Dedifferentiated amniotic fluid mesenchymal stem cell (primary cell): ENCODE data around the gene CHI3L1.

Source experiments
- DNase-seq: peaks from one replicate; pipeline ENCODE4 v3.0.0-alpha.2; 2016; ENCODE audit errors: extremely low spot score

The CHI3L1 gene

GRCh38 chr1:203151362-203152157, 34.9 kb downstream of the CHI3L1 start:
- DNase-seq, result peak; percentile 31

GRCh38 chr1:203150511-203151297, 35.8 kb downstream of the CHI3L1 start:
- no peak for DNase-seq

- DNase-seq, result no peak
Observed at GRCh38 chr1:203149188-203149840, 37.2 kb downstream of the CHI3L1 start.

GRCh38 chr1:203148579-203148978, 37.9 kb downstream of the CHI3L1 start:
- no peak for DNase-seq

- no peak for DNase-seq
Observed at GRCh38 chr1:203148127-203148526, 38.4 kb downstream of the CHI3L1 start.

GRCh38 chr1:203147376-203147775, 39.1 kb downstream of the CHI3L1 start:
- DNase-seq, result no peak

GRCh38 chr1:203146537-203146936, 40.0 kb downstream of the CHI3L1 start:
- no peak for DNase-seq

- DNase-seq, result no peak
Observed at GRCh38 chr1:203146042-203146369, 40.5 kb downstream of the CHI3L1 start.

GRCh38 chr1:203145321-203146041, 41.0 kb downstream of the CHI3L1 start:
- no peak for DNase-seq

- DNase-seq, result no peak
Observed at GRCh38 chr1:203144661-203145060, 41.8 kb downstream of the CHI3L1 start.

- no peak for DNase-seq
Observed at GRCh38 chr1:203143641-203144040, 42.9 kb downstream of the CHI3L1 start.

GRCh38 chr1:203142684-203143408, 43.7 kb downstream of the CHI3L1 start:
- no peak for DNase-seq

- no peak for DNase-seq
Observed at GRCh38 chr1:203142124-203142523, 44.4 kb downstream of the CHI3L1 start.

- no peak for DNase-seq
Observed at GRCh38 chr1:203140743-203141520, 45.6 kb downstream of the CHI3L1 start.

GRCh38 chr1:203139976-203140475, 46.5 kb downstream of the CHI3L1 start:
- no peak for DNase-seq

GRCh38 chr1:203138066-203138465, 48.4 kb downstream of the CHI3L1 start:
- DNase-seq, result no peak

GRCh38 chr1:203137324-203137723, 49.2 kb downstream of the CHI3L1 start:
- DNase-seq, result no peak

- DNase-seq, result no peak
Observed at GRCh38 chr1:203136409-203137042, 50.0 kb downstream of the CHI3L1 start.

GRCh38 chr1:203135636-203136305, 50.7 kb downstream of the CHI3L1 start:
- DNase-seq, result no peak
